ENCODE measurements around the gene CDC42EP1.

Gene CDC42EP1

DNA sequence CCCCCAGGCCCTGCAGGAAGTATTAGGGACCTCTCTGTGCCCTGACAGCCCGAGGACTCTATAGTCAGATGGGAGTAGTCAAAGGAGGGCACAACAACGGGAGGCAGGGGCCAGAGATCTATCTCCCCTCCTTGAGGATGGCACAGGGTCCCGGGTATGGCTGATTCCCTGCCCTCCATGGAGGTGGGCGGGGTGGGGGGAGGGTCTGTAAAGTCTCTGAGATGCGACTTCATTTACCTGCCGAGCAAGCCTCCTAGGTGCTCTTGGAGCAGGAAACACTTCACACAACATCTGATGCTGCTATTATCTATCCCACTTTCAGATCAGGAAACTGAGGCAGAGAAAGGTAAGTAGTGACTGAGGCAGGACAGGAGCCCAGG lies 769 bp upstream of the CDC42EP1 start:
- in situ Hi-C loops (cut with MboI; ENCODE audit: low sequenced_read_pairs): no loop called here

GRCh38 chr22:37560608-37561211 lies 430 bp downstream of the CDC42EP1 start:
- in situ Hi-C loops (cut with MboI; ENCODE audit: low sequenced_read_pairs): no loop called here

- in situ Hi-C loops (cut with MboI; ENCODE audit: low sequenced_read_pairs): no loop called here
These were observed 1.1 kb downstream of the CDC42EP1 start for GRCh38 chr22:37561212-37562048.

GRCh38 chr22:37562049-37562875 lies 2.0 kb downstream of the CDC42EP1 start:
- in situ Hi-C loops (cut with MboI; ENCODE audit: low sequenced_read_pairs): no loop called here

DNA sequence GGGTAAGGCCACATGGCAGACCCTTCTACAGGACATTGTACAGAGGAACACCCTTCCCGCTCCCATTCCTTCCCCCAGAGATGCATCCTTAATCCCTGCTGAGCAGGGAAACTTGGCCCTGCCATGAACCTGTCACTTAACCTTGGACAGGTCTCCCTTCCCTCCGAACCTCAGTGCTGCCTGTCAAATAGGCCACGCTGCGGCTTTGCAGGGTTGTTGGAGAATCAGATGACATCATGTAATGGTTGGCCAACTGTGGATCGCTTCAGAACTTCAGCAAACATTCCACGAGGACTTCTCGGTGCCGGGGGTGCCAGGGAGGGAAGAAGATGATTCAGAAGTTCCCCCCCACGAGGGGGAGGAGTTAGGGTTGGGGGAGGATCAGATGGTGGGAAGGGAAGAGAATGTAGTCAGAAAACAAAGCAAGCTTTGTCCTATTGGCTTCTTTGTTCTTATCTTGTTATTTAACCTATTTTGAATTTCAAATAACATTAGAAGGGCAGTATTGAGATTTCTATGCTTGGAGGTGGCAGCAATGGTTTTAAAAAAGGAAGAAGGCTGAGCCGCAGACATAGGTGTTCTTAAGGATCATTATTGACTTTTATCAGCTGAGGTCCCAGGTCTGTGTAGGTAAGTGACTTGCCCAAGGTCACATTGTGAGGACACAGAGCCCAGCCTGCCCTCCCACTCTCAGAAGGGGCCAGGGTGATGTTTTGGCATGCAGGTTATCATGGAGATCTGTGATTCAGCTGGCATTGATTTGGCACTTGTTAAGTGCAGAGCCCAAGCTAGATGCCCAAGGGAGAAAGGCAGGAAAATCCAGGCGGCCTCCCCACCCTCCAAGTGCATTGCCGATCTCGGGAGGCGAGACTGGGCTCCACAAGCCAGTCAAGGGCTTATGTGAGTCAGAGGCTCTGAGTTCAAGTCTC lies 3.1 kb downstream of the CDC42EP1 start:
- in situ Hi-C loops (cut with MboI; ENCODE audit: low sequenced_read_pairs): no loop called here

DNA sequence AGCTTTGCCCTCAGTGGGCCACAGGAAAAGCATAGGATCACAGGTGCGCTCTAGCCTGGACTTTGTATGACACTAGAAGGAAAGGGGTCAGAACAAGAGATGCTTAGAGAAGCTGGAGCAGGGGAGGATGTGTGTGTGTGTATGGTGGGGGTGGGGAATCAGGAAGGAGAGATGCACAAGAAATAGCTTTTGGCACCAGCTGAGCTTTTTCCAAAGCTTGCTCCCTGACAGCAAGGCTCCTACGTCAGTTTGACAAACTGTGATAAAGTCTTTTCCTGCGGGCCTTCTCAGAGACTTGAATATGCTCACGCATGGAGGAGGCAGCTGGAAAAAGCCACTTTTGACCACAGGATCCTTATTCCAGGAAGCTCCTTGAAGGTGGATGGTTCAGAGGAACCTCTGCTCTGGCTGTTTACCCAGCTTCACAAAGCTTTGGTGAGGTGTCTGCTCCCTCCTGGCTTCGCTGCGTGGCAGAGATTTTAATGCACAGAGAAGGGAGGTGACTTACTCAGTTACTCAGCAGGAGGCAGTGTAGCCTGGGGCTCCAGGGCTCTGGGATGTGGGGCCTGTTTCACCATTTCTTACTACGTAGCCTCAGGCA lies 3.9 kb downstream of the CDC42EP1 start:
- in situ Hi-C loops (cut with MboI; ENCODE audit: low sequenced_read_pairs): no loop called here

DNA sequence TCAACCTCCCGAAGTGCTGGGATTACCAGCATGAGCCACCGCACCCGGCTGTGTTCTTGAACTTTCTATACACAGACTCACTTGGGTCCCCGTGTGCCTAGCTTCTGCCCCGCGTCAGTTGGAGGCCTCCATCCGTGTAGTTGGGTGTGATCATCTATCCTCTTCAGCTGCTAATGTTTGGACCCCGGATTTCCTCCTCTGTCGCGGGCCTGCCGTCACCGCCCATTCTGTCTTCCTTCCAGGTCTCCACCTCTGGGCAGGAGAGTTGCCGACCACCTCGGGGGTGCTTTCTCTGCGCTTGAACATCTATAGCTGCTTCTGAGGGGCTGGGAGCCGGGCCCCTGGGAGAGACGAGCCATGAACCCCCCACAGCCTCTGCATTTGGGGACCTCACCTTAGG lies 5.5 kb downstream of the CDC42EP1 start:
- in situ Hi-C loops (cut with MboI; ENCODE audit: low sequenced_read_pairs): no loop called here

DNA sequence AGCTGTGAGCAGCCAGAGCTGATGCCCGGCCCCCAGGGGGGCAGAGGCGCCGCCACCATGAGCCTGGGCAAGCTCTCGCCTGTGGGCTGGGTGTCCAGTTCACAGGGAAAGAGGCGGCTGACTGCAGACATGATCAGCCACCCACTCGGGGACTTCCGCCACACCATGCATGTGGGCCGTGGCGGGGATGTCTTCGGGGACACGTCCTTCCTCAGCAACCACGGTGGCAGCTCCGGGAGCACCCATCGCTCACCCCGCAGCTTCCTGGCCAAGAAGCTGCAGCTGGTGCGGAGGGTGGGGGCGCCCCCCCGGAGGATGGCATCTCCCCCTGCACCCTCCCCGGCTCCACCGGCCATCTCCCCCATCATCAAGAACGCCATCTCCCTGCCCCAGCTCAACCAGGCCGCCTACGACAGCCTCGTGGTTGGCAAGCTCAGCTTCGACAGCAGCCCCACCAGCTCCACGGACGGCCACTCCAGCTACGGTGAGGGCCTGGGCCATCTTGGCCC lies 6.1 kb downstream of the CDC42EP1 start:
- in situ Hi-C loops (cut with MboI; ENCODE audit: low sequenced_read_pairs): no loop called here

GRCh38 chr22:37566903-37567798 lies 6.9 kb downstream of the CDC42EP1 start:
- in situ Hi-C loops (cut with MboI; ENCODE audit: low sequenced_read_pairs): no loop called here

DNA sequence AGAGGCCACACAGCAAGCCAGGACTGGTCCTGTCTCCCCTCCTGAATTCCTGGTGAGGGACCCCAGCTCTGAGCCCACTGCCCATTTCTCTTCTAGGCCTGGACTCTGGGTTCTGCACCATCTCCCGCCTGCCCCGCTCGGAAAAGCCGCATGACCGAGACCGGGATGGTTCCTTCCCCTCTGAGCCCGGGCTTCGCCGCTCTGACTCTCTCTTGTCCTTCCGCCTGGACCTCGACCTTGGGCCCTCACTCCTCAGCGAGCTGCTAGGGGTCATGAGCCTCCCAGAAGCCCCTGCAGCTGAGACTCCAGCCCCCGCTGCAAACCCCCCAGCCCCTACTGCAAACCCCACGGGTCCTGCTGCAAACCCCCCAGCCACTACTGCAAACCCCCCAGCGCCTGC lies 7.7 kb downstream of the CDC42EP1 start:
- in situ Hi-C loops (cut with MboI; ENCODE audit: low sequenced_read_pairs): no loop called here

GRCh38 chr22:37568448-37569008 lies 8.2 kb downstream of the CDC42EP1 start:
- in situ Hi-C loops (cut with MboI; ENCODE audit: low sequenced_read_pairs): no loop called here

DNA sequence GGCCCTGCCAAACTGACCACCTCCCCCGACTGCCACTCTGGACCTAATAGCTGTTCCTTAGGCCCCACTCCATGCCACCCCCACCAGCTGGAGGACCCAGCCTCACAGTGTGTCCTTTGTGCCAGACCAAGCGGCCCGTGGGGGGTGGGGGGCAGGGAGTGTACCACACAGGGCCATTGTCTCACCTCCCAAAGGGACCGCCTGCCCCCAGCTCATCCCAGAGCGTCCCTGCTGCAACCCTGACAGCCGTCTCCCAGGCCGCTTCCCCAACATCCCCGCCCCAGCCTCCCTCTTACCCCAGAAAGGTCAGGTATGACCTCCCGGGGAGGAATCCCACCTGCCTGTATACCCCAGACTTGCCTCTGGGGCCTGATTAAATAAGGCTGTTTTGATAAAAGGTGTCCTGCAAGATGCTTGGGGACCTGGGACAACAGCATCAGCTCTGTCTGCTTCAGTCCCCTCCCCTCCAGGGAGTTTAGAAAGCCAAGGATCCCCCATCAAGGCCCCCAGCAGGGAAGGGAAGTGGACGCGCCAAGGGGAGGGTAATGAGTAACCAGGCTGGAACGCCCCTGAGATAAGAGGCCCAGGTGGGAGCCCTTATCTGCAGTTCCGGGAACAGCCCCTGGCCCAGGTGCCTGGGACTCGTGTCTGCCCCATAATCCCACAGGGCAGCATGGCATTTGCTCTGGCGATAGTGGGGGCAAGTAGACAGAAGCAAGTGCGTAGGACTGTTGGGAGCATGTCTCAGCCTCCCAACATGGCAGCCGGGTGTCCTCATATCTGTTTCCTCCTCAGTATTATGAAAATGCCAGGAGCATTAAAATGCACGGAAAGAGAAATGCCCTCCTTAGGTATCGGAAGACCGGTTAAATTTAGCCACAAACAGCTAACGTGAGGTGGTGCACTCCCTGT lies 9.0 kb downstream of the CDC42EP1 start:
- in situ Hi-C loops (cut with MboI; ENCODE audit: low sequenced_read_pairs): no loop called here

- in situ Hi-C loops (cut with MboI; ENCODE audit: low sequenced_read_pairs): no loop called here
These were observed 9.8 kb downstream of the CDC42EP1 start for GRCh38 chr22:37569921-37570660.

- in situ Hi-C loops (cut with MboI; ENCODE audit: low sequenced_read_pairs): no loop called here
These were observed 10.3 kb downstream of the CDC42EP1 start for GRCh38 chr22:37570661-37570976.

GRCh38 chr22:37571258-37571991 lies 11.1 kb downstream of the CDC42EP1 start:
- in situ Hi-C loops (cut with MboI; ENCODE audit: low sequenced_read_pairs): no loop called here

GRCh38 chr22:37571992-37572373 lies 11.7 kb downstream of the CDC42EP1 start:
- in situ Hi-C loops (cut with MboI; ENCODE audit: low sequenced_read_pairs): no loop called here

All from hTERT RPE-1 (cell line).